NCI-H526 (cell line): ENCODE results near the gene PALLD.

ENCODE experiments used
- DNase-seq, 2 experiments: peaks; one replicate each; lab custom pipeline; 2025; lab: John Stamatoyannopoulos, UW

Gene PALLD

GRCh38 chr4:168831919-168832762 is 335.3 kb downstream of the PALLD start:
- peak; percentile 41 to 90 for DNase-seq

- DNase-seq = peak in 1 of 2 experiments; percentile 43
Measured at GRCh38 chr4:168832763-168833575, 336.1 kb downstream of the PALLD start.

- no peak for DNase-seq
Measured at GRCh38 chr4:168833881-168834280, 337.0 kb downstream of the PALLD start.

- DNase-seq = no peak
Measured at GRCh38 chr4:168835880-168836454, 339.1 kb downstream of the PALLD start.

- no peak for DNase-seq
Measured at GRCh38 chr4:168836490-168836889, 339.6 kb downstream of the PALLD start.

GRCh38 chr4:168837922-168838321 is 341.1 kb downstream of the PALLD start:
- no peak for DNase-seq

- DNase-seq = no peak
Measured at GRCh38 chr4:168839758-168840391, 343.0 kb downstream of the PALLD start.

- DNase-seq = no peak
Measured at GRCh38 chr4:168840392-168840763, 343.5 kb downstream of the PALLD start.

GRCh38 chr4:168841000-168841671 is 344.3 kb downstream of the PALLD start:
- no peak for DNase-seq

GRCh38 chr4:168841672-168842019 is 344.8 kb downstream of the PALLD start:
- DNase-seq = no peak

- DNase-seq = no peak
Measured at GRCh38 chr4:168842186-168842585, 345.3 kb downstream of the PALLD start.

GRCh38 chr4:168843635-168844034 is 346.8 kb downstream of the PALLD start:
- DNase-seq = no peak

- DNase-seq = no peak
Measured at GRCh38 chr4:168844353-168845049, 347.6 kb downstream of the PALLD start.

GRCh38 chr4:168845897-168846296 is 349.0 kb downstream of the PALLD start:
- DNase-seq = no peak

- DNase-seq = peak; percentile 72 to 82
Measured at GRCh38 chr4:168846414-168846813, 349.6 kb downstream of the PALLD start.

GRCh38 chr4:168847771-168848502 is 351.1 kb downstream of the PALLD start:
- DNase-seq = no peak

- DNase-seq = no peak
Measured at GRCh38 chr4:168849030-168849675, 352.3 kb downstream of the PALLD start.

- DNase-seq = no peak
Measured at GRCh38 chr4:168849997-168850396, 353.1 kb downstream of the PALLD start.

- DNase-seq = no peak
Measured at GRCh38 chr4:168852387-168852786, 355.5 kb downstream of the PALLD start.
